Kidney (tissue), 14 donors: ENCODE results near the gene PLAU. TPM values are rescaled to one million over a fixed set of nuclear protein-coding genes. Genes with fewer than 3 reads are reported as not detected.

Experiments
- DNase-seq, 5 donors: peaks; one replicate each; pipeline ENCODE4 v3.0.0-alpha.2; 2013 to 2020
- FAIRE-seq: peaks from 2 replicates; lab custom pipeline; 2012; peaks lifted over from hg19 to GRCh38; lab: Jason Lieb, UNC
- H3K27ac ChIP-seq, 2 donors: one replicate each; pipeline ENCODE4 v1.7.0; 2013; ENCODE audit warnings: low read depth in 2 of 2, low read length in 2 of 2, inconsistent platforms in 1 of 2
- H3K27me3 ChIP-seq: one replicate; pipeline ENCODE4 v1.7.1; 2013; ENCODE audit warnings: low read length, inconsistent platforms; ENCODE audit not compliant: control insufficient read depth, insufficient read depth
- H3K36me3 ChIP-seq, 3 donors: one replicate each; pipeline versions ENCODE4 v1.7.0 to v1.7.1; 2013; ENCODE audit warnings: low read length in 3 of 3, control low read depth in 1 of 3, inconsistent platforms in 1 of 3; ENCODE audit not compliant: insufficient read depth in 3 of 3, control insufficient read depth in 2 of 3
- H3K4me1 ChIP-seq, 3 donors: one replicate each; pipeline versions ENCODE4 v1.7.0 to v1.7.1; 2013; ENCODE audit warnings: low read length in 3 of 3, inconsistent platforms in 1 of 3, low read depth in 1 of 3; ENCODE audit not compliant: control insufficient read depth in 2 of 3, insufficient read depth in 2 of 3
- H3K4me3 ChIP-seq, 3 donors: one replicate each; pipeline versions ENCODE4 v1.7.0 to v1.8.1; 2013; ENCODE audit warnings: low read length in 3 of 3, control low read depth in 1 of 3, inconsistent platforms in 1 of 3
- H3K9ac ChIP-seq, 3 donors: one replicate each; pipeline versions ENCODE4 v1.7.0 to v1.7.1; 2013; ENCODE audit warnings: low read length in 3 of 3, control low read depth in 1 of 3, inconsistent platforms in 1 of 3
- H3K9me3 ChIP-seq, 3 donors: one replicate each; pipeline versions ENCODE4 v1.7.0 to v1.7.1; 2013; ENCODE audit warnings: low read length in 3 of 3, control low read depth in 1 of 3, inconsistent platforms in 1 of 3; ENCODE audit not compliant: control insufficient read depth in 2 of 3, insufficient read depth in 1 of 3
- CTCF ChIP-seq: IDR thresholded peaks from 3 replicates; pipeline ENCODE4 v1.5.1; 2012; ENCODE audit warnings: mild to moderate bottlenecking, moderate library complexity, borderline replicate concordance; ENCODE audit not compliant: insufficient read depth; ENCODE audit errors: extremely low read depth
- intact Hi-C: fragments of 100-400 bp; cut with DNase I; formaldehyde crosslinking; loops from one replicate; pipeline ENCODE4 v1.11.1; 2022
- polyA plus RNA-seq: library from polyadenylated mRNA; stranded (reverse); fragments of 350-450 nt; fragmentation: Illumina TruSeq; extraction: RNeasy Lipid Tissue Mini Kit (QIAGEN cat#74804); gene quantifications from one replicate; pipeline ENCODE4 v1.2.3, GENCODE V29; 2014; ENCODE audit warnings: low read depth, low replicate concordance; ENCODE audit not compliant: insufficient read depth
- total RNA-seq: library from RNA; stranded (reverse); fragmentation: NEBNext Ultra II Directional; extraction: Animal tissue kit (Norgen Biotek cat#: 25700); gene quantifications from one replicate; pipeline ENCODE4 v1.2.1, GENCODE V29; 2021
- donor health status: control.
- donor health status: control.
- donor health status: control.
- donor health status: control.
- donor health status: control.
- donor health status: DM: yes; HTN: yes; CAD: no.
- donor health status: Normal renal cell carcinoma (clear cell type).

The PLAU gene
- total and polyA plus RNA-seq, 2 donors from 2014 or later, result 40.8 to 82.5 TPM

- Histone ChIP-seq H3K36me3 (no peaks in the 10 kb centered on the region), H3K4me3 (no peak overlapping the region), H3K9me3 (no peaks in the 10 kb centered on the region), H3K9ac (no peak overlapping the region), H3K4me1 (peaks cover 0 to 9% (median 2%) of the 10 kb centered on the region in 3 donors), H3K27ac (no peak overlapping the region), H3K27me3 (no peaks in the 10 kb centered on the region)
- TF ChIP-seq CTCF, result no peak
- intact Hi-C loops, result no loop called here
- peak in 1 of 5 donors; percentile 3 for DNase-seq
- FAIRE-seq, result no peak
These were observed 11.3 kb downstream of the PLAU start for GRCh38 chr10:73922007-73922863.

GRCh38 chr10:73922864-73923133, 11.9 kb downstream of the PLAU start:
- intact Hi-C loops, result no loop called here
- DNase-seq (no peak), FAIRE-seq (no peak)
- no peak overlapping the region for H3K27ac ChIP-seq
- H3K4me3 ChIP-seq, result no peak overlapping the region
- no peaks in the 10 kb centered on the region for H3K9me3 ChIP-seq
- H3K36me3 ChIP-seq, result no peaks in the 10 kb centered on the region
- TF ChIP-seq CTCF, result no peak
- H3K27me3 ChIP-seq, result no peaks in the 10 kb centered on the region
- no peak overlapping the region for H3K9ac ChIP-seq
- peaks cover 0 to 5% (median 2%) of the 10 kb centered on the region in 3 donors for H3K4me1 ChIP-seq

- FAIRE-seq, result no peak
- DNase-seq, result no peak
- Histone ChIP-seq H3K9me3 (no peaks in the 10 kb centered on the region), H3K27me3 (no peaks in the 10 kb centered on the region), H3K27ac (no peak overlapping the region), H3K36me3 (no peaks in the 10 kb centered on the region), H3K9ac (no peak overlapping the region), H3K4me1 (peaks cover 0 to 5% (median 2%) of the 10 kb centered on the region in 3 donors), H3K4me3 (no peak overlapping the region)
- intact Hi-C loops, result no loop called here
- TF ChIP-seq CTCF, result no peak
These were observed 13.1 kb downstream of the PLAU start for GRCh38 chr10:73923935-73924598.
